ENCODE results near the gene SLC1A3. TPM values are rescaled to one million over a fixed set of nuclear protein-coding genes. Genes with fewer than 3 reads are reported as not detected.
"Not testable (repeated sequence)": the region's sequence is repeated elsewhere in the genome, so short reads cannot be mapped to it uniquely, and the experiment has no call there.

The SLC1A3 gene
- total RNA-seq, 1 experiment from 2014 or later = 58.8 TPM

DNA sequence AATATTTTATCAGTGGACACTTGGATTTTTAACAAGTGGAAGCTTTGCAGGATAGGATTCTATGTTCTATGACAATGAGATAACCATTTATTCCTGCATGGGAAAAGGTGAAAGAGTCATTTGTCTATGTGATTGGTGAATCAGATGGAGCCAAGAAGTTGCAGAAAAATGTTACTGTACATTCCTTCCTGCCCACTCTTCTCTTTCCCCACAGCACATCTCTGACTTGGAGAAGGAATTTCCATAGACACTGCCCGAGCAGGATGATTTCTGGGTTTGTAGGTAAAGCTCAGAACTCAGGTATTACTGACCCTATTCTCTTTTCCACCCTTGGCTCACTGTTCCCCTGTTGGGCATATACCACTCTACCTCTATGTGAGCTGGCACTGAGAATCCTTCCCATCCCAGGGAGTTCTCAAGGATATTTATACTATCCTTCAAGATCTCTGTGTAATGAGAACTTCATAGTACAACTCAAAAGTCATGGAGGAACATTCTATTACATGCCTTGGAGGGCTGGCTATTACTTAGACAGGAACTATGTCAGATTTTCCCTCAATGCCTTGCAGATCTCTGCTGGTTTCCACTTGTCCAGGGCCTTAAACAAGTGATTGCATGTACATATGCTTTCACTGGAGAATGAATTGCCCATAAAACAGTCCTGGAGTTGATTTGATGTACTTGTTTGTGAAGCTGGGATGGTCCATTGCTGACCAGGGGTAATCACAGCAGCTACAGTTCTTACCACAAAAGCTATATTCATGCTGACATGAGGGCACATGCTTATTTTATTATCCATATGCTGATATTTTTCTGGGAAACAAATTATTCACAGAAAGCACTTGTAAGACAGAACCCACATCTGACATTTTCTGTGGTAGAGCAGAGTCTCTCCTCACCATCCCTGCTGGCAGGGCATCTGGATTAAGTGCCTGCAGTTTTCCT is 24.1 kb downstream of the SLC1A3 start:
- DNase-seq (ENCODE audit: low read depth) = no peak

DNA sequence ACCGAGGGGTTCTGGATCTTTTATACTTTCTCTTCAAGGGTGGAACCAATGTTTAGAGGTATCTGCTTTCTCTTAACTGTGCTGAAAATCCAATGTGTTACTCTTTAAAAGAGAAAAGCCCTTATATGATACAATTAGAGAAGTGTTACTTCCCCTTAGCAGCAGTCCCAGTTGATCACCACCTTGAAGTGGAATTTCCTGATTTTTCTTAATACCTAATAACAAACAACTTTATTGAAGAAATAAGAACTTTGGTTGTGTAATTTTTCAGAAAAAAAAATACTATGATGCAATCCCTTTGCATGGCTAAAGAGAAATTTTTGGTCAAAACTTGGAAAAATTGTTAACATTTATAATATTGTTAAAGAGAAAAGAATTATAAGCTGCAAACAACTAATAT is 24.7 kb downstream of the SLC1A3 start:
- DNase-seq (ENCODE audit: low read depth) = no peak

DNA sequence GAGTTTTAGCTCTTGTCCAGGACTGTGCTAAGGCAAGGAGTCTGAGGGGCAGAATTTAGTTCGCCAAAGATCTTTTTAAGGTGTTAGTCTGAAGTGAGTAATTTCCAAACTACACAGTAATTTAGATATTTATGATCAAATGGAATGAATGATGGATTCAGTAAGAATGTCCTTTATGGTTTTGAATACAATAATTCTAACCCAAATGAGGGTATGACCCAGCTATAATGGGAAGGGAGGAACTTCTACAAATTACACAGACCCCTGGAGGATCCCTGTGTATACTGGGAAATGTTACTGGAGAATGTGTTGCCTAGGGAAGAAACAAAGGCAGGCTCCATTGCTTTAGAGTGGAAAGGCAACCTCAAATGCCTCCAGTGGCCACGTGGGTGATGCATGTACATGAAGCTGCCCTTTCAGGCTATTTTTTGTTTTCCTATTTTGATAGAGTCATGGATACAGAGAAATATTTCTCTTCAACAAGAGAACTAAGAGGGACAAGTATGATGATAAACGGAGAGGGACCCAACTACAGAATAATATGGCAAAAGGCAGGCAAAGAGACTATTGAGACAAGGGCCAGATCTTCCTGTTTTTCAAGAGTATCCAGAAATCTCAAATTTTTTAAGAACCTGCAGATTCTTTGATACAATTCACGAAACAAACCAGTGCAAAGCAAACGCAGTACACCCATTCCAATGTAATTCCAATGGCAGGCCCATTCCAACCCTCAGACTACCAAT is 25.4 kb downstream of the SLC1A3 start:
- no peak for DNase-seq (ENCODE audit: low read depth)

- DNase-seq (ENCODE audit: low read depth) = no peak
These were observed 25.9 kb downstream of the SLC1A3 start for GRCh38 chr5:36632363-36632664.

GRCh38 chr5:36635721-36636390 is 29.4 kb downstream of the SLC1A3 start:
- no peak for DNase-seq (ENCODE audit: low read depth)

GRCh38 chr5:36637101-36637500 is 30.7 kb downstream of the SLC1A3 start:
- no peak for DNase-seq (ENCODE audit: low read depth)

- DNase-seq (ENCODE audit: low read depth) = no peak
These were observed 31.1 kb downstream of the SLC1A3 start for GRCh38 chr5:36637516-36637915.

DNA sequence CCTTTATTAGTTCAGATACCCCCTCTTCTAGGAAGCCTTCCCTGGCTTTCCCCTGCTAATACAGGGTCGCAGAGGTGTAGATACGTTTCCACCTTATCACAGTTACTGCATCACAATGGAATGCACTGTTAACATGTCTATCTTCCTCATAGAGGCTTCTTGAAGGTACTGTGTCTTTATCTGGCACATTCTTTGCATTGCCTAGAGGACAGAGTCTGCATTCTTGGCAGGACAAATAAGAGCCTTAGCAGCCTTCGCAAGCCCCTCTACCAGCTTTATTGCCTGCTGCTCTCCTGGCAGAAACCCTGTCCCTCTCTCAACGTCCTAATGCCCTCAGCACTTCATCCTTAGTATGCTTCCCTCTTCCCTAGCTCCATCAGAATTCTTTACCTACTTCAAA is 31.6 kb downstream of the SLC1A3 start:
- no peak for DNase-seq (ENCODE audit: low read depth)

DNA sequence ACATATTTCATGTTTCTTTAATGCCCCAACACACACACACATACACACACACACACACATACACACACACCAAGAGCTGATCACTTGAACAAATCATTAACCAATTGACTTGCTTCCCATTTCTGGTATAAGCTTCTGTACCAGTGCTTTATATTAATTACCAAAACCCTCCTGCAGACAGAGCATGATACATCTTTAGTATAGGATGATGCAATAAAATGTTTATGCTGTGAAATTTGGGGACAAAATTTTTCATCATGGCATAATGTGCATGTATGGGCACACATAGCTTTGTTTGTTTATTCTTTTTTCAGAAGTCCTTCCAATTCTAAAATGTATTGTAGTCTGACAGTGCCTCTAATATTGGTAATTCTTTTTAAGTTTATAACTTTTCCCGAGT is 34.5 kb downstream of the SLC1A3 start:
- no peak for DNase-seq (ENCODE audit: low read depth)

DNA sequence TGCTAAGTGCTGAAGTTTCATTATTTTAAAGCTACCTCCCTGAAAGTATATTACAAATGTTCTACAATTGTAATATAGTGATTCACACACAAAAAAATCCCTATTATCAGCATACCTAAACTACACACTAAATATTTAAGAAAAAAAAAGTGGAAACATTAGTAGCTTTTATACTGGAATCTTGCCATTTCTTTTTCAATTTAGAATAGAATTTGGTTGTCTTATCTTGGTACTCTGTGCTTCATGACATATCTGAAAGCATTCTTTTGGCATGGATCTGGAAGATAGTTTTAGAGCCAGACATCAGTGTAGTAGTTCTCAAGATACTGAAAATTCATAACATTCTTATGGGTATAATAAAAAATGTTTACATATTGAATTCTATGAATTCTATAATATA is 35.0 kb downstream of the SLC1A3 start:
- DNase-seq (ENCODE audit: low read depth) = no peak

GRCh38 chr5:36642089-36642488 is 35.7 kb downstream of the SLC1A3 start:
- DNase-seq (ENCODE audit: low read depth) = no peak

GRCh38 chr5:36643162-36643561 is 36.8 kb downstream of the SLC1A3 start:
- no peak for DNase-seq (ENCODE audit: low read depth)

GRCh38 chr5:36643841-36644240 is 37.4 kb downstream of the SLC1A3 start:
- not testable (repeated sequence) for DNase-seq (ENCODE audit: low read depth)

DNA sequence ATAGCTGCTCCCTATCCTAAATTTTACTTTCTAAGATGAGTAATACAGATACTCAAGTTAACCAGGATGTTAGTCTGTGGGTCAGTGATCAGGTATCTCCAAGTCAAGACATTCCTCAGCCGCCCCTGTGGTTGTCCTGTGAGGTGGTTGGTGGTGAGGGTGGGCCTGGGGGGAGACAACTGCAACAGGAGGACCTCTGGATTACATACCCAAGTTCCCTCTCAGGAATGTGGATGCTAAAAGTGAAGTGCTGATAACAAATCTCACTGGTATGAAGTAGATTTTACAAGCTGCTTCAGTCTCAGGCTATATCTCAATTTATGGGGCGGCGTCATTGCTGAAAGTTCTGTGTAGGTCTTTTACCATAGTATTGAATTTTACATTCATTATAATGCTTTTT is 38.3 kb downstream of the SLC1A3 start:
- peak; percentile 30 for DNase-seq (ENCODE audit: low read depth)

GRCh38 chr5:36646100-36646499 is 39.7 kb downstream of the SLC1A3 start:
- no peak for DNase-seq (ENCODE audit: low read depth)

DNA sequence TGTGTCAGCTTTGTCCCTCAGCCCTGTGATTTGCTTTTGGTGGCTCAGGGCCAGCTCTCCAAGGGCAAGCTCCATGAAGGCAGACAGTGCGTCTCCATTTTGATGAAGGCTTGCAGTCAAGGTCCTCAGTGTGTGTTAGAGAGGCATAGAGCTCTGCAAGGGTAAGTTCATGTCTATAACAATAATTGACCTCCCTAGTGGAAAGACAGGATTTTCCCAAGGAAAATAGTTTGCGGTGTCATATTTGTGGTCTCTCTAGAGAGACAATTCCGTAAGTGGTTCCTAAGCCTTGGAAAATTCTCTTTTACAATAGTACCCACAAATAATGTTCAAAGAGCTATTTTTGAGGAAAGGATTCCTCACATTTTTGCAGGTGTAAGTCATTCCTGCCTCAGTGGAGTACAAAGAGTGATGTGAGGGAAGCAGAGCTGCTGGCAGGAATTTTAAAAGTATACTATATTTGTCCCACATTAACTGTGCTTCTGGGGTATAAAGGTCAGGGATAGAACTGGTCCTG is 40.2 kb downstream of the SLC1A3 start:
- peak; percentile 86 for DNase-seq (ENCODE audit: low read depth)

GRCh38 chr5:36647046-36647445 is 40.6 kb downstream of the SLC1A3 start:
- DNase-seq (ENCODE audit: low read depth) = no peak

DNA sequence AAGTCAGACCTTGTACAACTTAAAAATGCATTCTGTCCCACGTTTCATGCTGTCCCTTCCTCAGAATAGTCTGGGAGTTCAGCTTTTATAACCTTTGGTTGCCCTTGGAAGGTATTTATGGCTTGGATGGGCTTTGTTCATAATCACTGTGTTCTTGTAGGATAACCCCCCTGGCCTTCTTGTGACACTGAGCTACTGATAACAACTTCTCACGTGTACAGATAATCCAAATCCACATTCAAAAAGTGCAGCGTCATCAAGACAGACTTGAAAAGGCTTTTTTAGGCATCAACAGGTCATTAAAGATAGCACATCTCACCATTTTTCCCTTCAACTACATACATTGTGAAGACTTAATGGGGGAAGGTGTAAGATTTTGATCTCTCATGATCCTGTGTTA is 42.0 kb downstream of the SLC1A3 start:
- no peak for DNase-seq (ENCODE audit: low read depth)

- DNase-seq (ENCODE audit: low read depth) = peak; percentile 63
These were observed 45.6 kb downstream of the SLC1A3 start for GRCh38 chr5:36651761-36652685.

GRCh38 chr5:36653044-36653705 is 46.8 kb downstream of the SLC1A3 start:
- DNase-seq (ENCODE audit: low read depth) = no peak

DNA sequence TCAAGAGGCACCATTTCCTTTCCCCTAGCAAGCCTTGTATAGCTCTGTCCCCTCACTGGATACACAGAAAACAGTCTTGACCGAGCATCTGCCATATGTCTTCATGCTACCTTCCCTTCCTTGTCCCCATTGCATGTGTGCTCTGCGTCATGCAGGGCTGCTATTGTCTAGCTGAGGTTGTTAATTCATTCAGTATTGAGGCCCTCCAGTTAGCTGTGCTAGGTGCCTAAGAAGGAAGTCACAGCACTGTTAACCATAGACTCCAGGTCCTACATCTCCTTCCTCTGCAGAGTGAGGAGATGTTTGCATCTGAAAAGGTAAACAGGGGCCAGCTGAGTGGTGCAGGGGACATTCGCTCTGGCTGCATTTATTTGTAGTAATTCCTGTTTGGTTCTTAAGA is 48.2 kb downstream of the SLC1A3 start:
- DNase-seq (ENCODE audit: low read depth) = no peak
